PFSK-1 (cell line): ENCODE measurements around the gene RBM38.

ENCODE experiments used
- FOXP2 ChIP-seq: optimal IDR thresholded peaks from 2 replicates; pipeline ENCODE3; 2011; ENCODE audit warnings: borderline replicate concordance, control low read depth, inconsistent platforms; ENCODE audit not compliant: insufficient read depth; ENCODE audit errors: extremely low read length, extremely low read depth
- POLR2AphosphoS5 ChIP-seq: IDR thresholded peaks from 2 replicates; pipeline ENCODE4 v1.6.1; 2012; ENCODE audit warnings: low read depth, mild to moderate bottlenecking, control low read depth, low read length, moderate library complexity
- SIN3A ChIP-seq: IDR thresholded peaks from 2 replicates; pipeline ENCODE4 v1.6.1; 2012; ENCODE audit warnings: mild to moderate bottlenecking, low read length, moderate library complexity, borderline replicate concordance; ENCODE audit not compliant: insufficient read depth
- TAF1 ChIP-seq: IDR thresholded peaks from 2 replicates; pipeline ENCODE4 v1.6.1; 2012; ENCODE audit warnings: low read length, control low read depth, borderline replicate concordance; ENCODE audit not compliant: insufficient read depth
- TF ChIP-seq, protein P1 (sequence below), 2 experiments: IDR thresholded peaks; 2 replicates each; pipeline versions ENCODE4 v1.6.1 to v1.8.0; 2011 to 2012; ENCODE audit warnings: low read depth in 2 of 2, low read length in 2 of 2, control low read depth in 1 of 2, inconsistent platforms in 1 of 2, mild to moderate bottlenecking in 1 of 2, moderate library complexity in 1 of 2; ENCODE audit not compliant: insufficient read depth in 1 of 2

The RBM38 gene

DNA sequence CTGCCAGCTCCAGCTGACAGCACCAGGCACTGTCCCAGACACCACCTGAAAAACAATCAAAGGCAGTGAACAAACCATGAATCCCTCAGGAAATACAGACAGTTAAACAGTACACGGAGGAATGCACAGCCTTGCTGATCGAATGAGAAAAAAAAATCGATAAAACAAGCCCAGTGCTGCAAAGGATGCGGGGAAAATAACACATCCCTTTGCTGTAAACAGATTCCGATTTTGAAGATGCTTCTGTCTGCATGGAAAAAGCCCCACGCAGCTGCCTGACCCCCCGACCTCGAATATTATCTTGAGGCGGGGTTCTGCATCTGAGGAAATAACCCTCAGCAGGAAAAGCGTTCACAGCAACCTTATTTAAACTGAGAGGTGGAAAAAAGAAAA is 43.9 kb downstream of the RBM38 start:
- TF ChIP-seq TAF1 (no peak), FOXP2 (no peak), SIN3A (no peak), POLR2AphosphoS5 (no peak)
- TF ChIP-seq, protein P1, sequence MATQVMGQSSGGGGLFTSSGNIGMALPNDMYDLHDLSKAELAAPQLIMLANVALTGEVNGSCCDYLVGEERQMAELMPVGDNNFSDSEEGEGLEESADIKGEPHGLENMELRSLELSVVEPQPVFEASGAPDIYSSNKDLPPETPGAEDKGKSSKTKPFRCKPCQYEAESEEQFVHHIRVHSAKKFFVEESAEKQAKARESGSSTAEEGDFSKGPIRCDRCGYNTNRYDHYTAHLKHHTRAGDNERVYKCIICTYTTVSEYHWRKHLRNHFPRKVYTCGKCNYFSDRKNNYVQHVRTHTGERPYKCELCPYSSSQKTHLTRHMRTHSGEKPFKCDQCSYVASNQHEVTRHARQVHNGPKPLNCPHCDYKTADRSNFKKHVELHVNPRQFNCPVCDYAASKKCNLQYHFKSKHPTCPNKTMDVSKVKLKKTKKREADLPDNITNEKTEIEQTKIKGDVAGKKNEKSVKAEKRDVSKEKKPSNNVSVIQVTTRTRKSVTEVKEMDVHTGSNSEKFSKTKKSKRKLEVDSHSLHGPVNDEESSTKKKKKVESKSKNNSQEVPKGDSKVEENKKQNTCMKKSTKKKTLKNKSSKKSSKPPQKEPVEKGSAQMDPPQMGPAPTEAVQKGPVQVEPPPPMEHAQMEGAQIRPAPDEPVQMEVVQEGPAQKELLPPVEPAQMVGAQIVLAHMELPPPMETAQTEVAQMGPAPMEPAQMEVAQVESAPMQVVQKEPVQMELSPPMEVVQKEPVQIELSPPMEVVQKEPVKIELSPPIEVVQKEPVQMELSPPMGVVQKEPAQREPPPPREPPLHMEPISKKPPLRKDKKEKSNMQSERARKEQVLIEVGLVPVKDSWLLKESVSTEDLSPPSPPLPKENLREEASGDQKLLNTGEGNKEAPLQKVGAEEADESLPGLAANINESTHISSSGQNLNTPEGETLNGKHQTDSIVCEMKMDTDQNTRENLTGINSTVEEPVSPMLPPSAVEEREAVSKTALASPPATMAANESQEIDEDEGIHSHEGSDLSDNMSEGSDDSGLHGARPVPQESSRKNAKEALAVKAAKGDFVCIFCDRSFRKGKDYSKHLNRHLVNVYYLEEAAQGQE (IDR thresholded peaks at IDR 0.05; ENCODE audit: insufficient read depth in 1 of 2, low read depth in 2 of 2, low read length in 2 of 2): no peak

DNA sequence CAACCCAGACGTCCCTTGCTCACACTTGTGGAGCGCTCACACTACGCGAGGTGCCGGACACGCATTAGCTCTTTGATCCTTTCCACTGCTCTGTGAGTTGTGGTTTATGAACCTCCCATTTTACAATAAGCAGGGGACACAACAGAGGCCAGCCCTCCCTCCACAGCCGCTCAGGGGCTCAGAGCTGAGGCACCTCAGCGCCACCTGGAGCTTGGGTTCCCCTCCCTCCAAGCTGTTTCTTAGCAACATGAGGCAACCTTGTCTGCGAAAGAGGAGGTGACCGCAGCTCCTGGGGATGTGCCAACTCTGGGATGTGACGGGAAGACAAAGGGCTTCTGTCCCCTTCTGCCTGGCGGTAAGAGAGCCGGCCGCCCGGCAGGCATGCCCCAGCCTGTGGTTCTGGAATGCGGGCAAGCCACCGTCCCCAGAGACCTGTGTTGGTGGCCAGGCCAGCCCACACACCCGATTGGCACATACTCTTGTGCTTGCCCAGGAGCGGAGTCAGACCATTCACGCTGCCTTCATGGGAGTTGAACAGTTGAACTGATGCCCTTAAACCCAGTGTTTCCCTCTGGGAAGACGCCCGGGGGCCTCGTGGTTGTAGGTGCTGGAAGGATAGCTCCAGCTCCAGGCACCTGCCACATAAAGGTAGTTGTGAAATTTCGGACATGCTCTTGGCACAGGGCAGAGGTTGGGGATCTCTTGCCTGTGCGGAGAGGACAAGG is 44.5 kb downstream of the RBM38 start:
- TF ChIP-seq TAF1 (no peak), FOXP2 (no peak), SIN3A (no peak), POLR2AphosphoS5 (no peak)
- TF ChIP-seq, protein P1 (IDR thresholded peaks at IDR 0.05; ENCODE audit: insufficient read depth in 1 of 2, low read depth in 2 of 2, low read length in 2 of 2): no peak

DNA sequence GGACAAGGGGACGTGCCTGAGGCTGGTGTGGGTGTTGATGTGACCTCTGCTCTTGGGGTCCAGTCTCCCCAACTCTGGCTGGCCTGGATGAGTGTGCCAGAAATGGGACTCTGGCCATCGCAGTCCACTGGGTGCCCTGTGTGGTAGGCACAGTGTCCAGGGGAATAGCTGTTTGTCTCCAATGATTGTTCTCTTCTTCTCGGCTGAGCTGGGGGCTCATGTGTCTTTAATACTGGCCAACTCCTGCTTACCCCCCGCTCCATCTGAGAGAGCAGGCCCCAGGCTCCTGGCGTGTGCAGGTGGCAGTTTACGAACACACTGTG is 45.0 kb downstream of the RBM38 start:
- TF ChIP-seq POLR2AphosphoS5 (no peak), FOXP2 (no peak)
- TF ChIP-seq, protein P1 (IDR thresholded peaks at IDR 0.05; ENCODE audit: insufficient read depth in 1 of 2, low read depth in 2 of 2, low read length in 2 of 2): no peak

DNA sequence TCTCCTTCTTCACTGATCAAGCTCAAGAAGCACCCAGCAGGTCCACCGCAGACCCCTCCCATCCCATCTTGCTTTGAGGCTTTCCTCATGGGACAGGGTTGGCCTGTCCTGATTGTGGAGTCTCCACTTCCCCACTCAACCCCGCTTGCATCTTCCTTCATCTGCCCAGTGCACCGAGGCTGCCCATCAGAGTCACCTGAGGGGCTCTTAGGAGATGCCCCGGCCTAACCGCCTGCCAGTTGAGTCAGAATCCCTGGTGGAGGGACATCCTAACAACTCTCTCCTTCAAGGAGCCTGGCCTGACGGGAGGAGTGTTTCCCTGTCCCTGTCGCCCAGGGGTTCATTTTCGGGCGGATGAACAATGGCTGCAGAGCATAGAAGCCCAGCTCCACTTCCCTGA is 46.1 kb downstream of the RBM38 start:
- TF ChIP-seq TAF1: no peak
- TF ChIP-seq POLR2AphosphoS5: no peak
- TF ChIP-seq, protein P1 (IDR thresholded peaks at IDR 0.05; ENCODE audit: insufficient read depth in 1 of 2, low read depth in 2 of 2, low read length in 2 of 2): no peak
- TF ChIP-seq SIN3A: no peak
- no peak for TF ChIP-seq FOXP2
